Measurements from ENCODE around the gene ARHGAP31.

- TF ChIP-seq CTCF (conservative IDR thresholded peaks at IDR 0.05; ENCODE audit: low read depth, low read length) (no peak), EZH2 (IDR thresholded peaks at IDR 0.05; ENCODE audit: borderline replicate concordance, low read depth, low read length, poor library complexity, severe bottlenecking) (no peak)
Measured at GRCh38 chr3:119375106-119375505, 80.9 kb downstream of the ARHGAP31 start.
